Activated naive CD4-positive, alpha-beta T cell treated with anti-CD3 and anti-CD28 coated beads for 36 hours (primary cell): ENCODE measurements around the gene CADM1. TPM values are rescaled to one million over a fixed set of nuclear protein-coding genes. Genes with fewer than 3 reads are reported as not detected.

Source experiments
- CTCF ChIA-PET: fragments of 350-600 bp; sonication (Branson Sonifier 250); formaldehyde crosslinking; loops from one replicate; lab custom pipeline; 2021; ENCODE audit warnings: antibody characterized with exemption; lab: Charles Lee
- DNase-seq: peaks from one replicate; pipeline ENCODE4 v3.0.0-alpha.2; 2020
- H3K27ac Mint-ChIP-seq: one replicate; pipeline ENCODE4 v1.8.0; 2021; ENCODE audit warnings: mild to moderate bottlenecking, mixed read lengths
- H3K27me3 Mint-ChIP-seq: one replicate; pipeline ENCODE4 v1.8.0; 2021; ENCODE audit warnings: low read depth, mixed read lengths
- H3K36me3 Mint-ChIP-seq: one replicate; pipeline ENCODE4 v1.8.0; 2021; ENCODE audit warnings: low read depth, mixed read lengths
- H3K4me1 Mint-ChIP-seq: one replicate; pipeline ENCODE4 v1.8.0; 2021; ENCODE audit warnings: low read depth, mixed read lengths
- H3K4me3 Mint-ChIP-seq: one replicate; pipeline ENCODE4 v1.8.0; 2021; ENCODE audit warnings: mild to moderate bottlenecking, moderate library complexity, mixed read lengths
- H3K9me3 Mint-ChIP-seq: one replicate; pipeline ENCODE4 v1.8.0; 2021; ENCODE audit warnings: mixed read lengths
- intact Hi-C: fragments of 100-400 bp; cut with micrococcal nuclease; formaldehyde crosslinking; loops from one replicate; pipeline ENCODE4 v1.15.1; 2023
- total RNA-seq, 2 experiments: library from RNA; stranded (reverse); gene quantifications; one replicate each; pipeline ENCODE4 v1.2.3, GENCODE V29; 2021

CADM1 gene
- total RNA-seq, 2 experiments from 2014 or later: 0.24 TPM; not detected in 1

DNA sequence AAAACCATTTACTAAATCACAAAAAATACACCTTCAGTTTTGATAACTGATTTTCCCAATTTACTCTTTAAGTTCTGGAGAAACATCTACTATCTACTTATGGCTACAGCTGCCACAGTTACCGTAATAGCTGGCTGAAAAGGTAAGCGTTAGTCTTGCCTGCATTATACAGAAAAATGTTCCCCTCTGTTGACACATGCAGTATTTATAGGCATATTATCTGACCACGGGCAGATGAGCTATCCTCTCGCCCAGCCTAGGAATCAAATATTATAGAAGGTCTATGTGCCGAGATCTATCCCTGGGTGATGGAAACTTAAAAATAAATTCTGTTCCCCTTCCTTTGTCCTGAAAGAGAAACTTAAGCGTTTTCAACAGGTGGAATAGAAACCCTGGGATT is 283.8 kb downstream of the CADM1 start:
- no peaks in the 10 kb centered on the region for H3K36me3 Mint-ChIP-seq
- no peaks in the 10 kb centered on the region for H3K4me1 Mint-ChIP-seq
- no peak overlapping the region for H3K27ac Mint-ChIP-seq
- no peak for DNase-seq
- CTCF ChIA-PET: no interaction called here
- no peaks in the 10 kb centered on the region for H3K9me3 Mint-ChIP-seq
- H3K4me3 Mint-ChIP-seq: no peak overlapping the region
- peaks cover 16% of the 10 kb centered on the region for H3K27me3 Mint-ChIP-seq
- intact Hi-C loops: no loop called here

DNA sequence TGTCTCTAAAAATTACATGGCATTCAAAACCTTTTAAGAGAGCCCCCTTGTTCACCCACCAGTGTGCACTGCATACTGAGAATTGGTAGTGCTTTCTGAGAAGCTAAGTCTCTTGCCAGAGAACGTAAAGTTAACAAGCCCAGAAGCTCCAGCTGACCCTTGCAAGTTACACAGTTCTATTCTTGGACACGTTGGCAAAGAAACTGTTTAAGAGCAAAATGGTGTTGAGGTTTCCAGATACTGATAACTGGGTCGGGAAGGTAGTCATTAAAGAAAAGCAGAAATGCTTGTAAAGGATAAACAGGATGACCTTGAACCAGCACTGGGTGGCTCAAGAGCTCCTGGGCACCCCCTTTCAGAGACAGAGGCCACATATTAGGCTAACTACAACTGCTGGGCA is 284.8 kb downstream of the CADM1 start:
- CTCF ChIA-PET: no interaction called here
- Mint-ChIP-seq H3K36me3 (no peaks in the 10 kb centered on the region), H3K9me3 (no peaks in the 10 kb centered on the region), H3K27ac (no peak overlapping the region), H3K4me1 (no peaks in the 10 kb centered on the region), H3K4me3 (no peak overlapping the region), H3K27me3 (peaks cover 16% of the 10 kb centered on the region)
- DNase-seq: no peak
- intact Hi-C loops: no loop called here

DNA sequence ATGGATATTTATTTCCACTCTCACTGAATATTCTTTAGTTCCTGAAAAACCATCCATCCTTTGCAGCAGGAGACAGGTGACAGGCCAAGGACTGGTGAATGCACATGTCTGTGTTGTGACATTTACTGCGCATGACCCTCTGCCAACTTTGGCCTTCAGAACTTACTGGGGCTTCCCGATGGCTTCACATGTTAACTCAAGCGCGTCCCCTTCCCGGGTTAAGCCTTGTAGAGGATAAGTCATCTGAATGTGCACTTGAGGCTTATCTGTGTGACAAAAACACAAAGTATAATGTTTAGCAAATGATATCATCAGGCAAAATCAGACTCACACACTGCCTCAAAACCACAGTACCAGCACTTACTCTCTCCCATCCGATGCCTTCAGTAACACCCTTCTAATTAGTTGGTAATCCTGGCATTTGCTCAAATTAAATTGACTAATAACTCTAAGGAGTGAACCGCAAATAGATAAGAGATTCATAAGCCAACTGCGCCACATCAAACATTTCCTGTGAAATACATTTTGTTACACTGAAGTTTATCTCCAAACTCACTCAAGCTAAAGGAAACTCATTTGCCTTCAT is 286.4 kb downstream of the CADM1 start:
- Mint-ChIP-seq H3K9me3 (no peaks in the 10 kb centered on the region), H3K27me3 (peaks cover 16% of the 10 kb centered on the region), H3K27ac (no peak overlapping the region), H3K36me3 (no peaks in the 10 kb centered on the region), H3K4me3 (no peak overlapping the region), H3K4me1 (no peaks in the 10 kb centered on the region)
- DNase-seq: no peak
- CTCF ChIA-PET: interaction anchor here (0.7 kb wide), 1 partner anchor 23 kb away, joined by 3 read pairs; no protein-coding TSS in a partner anchor
- intact Hi-C loops: no loop called here

DNA sequence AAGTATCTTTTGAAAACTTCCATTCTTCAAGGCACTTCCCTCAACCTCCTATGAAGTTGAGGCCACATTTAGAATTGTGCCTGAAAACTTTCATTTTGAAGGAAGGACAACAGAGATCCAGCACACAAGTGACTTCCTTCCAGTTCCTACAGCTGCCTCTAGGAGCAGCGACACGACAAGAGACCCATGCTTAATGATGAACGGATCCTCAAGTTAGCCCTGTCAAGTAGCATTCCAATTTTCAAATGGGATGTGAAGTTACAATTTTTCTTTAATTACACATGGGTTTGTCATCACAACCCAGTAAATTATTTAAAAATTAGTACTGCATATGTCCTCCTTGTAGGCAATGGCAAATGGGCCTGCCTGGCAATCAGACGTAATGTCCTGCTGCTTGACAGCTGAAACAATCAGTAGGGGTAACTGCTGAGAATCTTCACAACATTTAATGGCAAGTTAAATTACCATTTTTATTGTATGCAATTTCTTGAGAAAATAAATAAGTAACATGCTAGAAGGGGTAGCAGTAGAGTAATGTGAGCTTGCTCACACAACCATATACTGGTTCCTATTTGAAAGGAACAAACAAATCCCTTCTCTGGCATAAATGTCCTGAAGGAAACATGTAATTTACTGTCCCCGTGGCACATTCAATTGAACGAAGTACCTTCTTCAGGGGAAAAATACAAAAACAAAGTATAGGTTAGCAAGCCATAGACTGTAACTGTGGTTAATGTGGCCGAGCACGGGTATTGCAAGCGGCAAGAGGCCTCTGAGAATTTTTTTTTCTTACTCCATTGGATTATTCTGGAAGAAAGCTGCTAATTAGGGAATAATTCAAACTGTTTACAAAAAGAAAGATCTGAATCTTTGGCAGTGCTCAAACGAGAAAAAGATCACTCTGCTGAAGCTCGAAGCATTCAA is 288.3 kb downstream of the CADM1 start:
- Mint-ChIP-seq H3K27ac (no peak overlapping the region), H3K4me3 (no peak overlapping the region), H3K9me3 (no peaks in the 10 kb centered on the region), H3K4me1 (no peaks in the 10 kb centered on the region), H3K27me3 (peaks cover 16% of the 10 kb centered on the region), H3K36me3 (no peaks in the 10 kb centered on the region)
- DNase-seq: no peak
- CTCF ChIA-PET: no interaction called here
- intact Hi-C loops: no loop called here

DNA sequence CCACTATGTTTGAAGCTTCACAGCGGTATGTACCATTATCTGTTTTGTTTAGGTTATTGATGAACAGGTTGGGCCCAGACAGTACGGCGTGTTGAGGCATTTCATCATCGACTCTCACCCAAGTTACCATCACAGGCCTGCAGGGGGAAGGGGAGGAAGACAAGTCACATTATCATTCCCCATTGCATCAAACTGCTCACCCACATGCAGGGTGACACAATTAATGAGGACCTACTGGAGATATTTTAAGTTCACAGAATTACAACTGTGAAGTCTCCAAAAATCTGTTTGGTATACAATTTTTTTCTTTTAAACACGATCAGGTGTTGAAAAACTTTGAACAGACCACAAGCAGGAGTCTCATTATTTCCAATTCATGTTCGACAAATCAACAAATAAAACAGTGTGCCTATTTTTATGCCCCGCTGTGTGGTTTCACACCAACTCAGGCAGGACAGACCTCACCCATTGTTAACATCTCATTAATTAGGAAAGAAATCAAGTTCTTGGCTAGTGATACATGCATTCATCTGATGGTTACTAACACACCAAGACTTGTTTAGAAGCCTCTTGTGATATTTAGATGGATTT is 289.5 kb downstream of the CADM1 start:
- H3K27ac Mint-ChIP-seq: no peak overlapping the region
- CTCF ChIA-PET: no interaction called here
- no peak for DNase-seq
- peaks cover 16% of the 10 kb centered on the region for H3K27me3 Mint-ChIP-seq
- H3K4me3 Mint-ChIP-seq: no peak overlapping the region
- H3K4me1 Mint-ChIP-seq: no peaks in the 10 kb centered on the region
- intact Hi-C loops: no loop called here
- no peaks in the 10 kb centered on the region for H3K36me3 Mint-ChIP-seq
- no peaks in the 10 kb centered on the region for H3K9me3 Mint-ChIP-seq

DNA sequence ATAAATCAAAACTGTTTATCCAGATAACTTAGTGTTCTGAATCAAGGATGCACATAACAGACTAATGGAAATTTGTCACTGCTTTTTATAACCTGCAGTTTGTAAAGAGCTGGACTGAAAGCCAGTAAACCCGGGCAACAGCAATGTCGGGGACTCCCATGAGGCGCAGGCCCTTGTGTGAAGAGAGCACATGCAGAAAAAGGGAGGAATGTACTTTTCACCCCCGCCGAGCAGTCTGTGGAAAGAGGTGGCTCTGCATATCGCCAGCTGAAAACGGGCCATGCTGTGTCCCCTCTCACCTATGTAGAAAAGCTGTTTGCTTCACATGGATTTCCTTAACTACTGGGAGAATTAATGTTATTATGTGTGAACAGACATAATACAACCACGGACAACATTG is 291.2 kb downstream of the CADM1 start:
- peaks cover 13% of the 10 kb centered on the region for H3K27me3 Mint-ChIP-seq
- no peaks in the 10 kb centered on the region for H3K4me1 Mint-ChIP-seq
- intact Hi-C loops: no loop called here
- CTCF ChIA-PET: no interaction called here
- H3K4me3 Mint-ChIP-seq: no peak overlapping the region
- no peak overlapping the region for H3K27ac Mint-ChIP-seq
- no peaks in the 10 kb centered on the region for H3K36me3 Mint-ChIP-seq
- H3K9me3 Mint-ChIP-seq: no peaks in the 10 kb centered on the region
- DNase-seq: no peak

DNA sequence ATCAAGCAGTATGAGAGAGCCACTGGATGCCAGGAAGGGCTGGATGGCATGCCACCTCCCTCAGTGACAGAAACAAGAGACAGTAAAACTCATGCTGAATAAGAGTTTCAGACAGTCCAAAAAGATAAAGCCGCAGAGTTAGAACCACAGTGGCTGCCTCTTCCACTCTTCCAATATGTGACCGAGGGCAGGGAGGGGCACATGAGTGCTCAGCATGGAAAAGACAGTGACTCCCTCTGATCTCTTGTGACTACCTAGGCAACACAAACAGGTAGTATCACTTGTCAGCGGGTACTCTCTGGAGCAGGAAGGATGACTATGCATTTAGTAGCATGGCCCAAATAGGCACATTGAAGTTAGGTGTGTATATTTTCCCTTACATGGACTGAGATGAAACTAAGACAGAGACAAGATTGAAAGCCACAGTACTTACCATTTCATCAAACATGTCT is 295.4 kb downstream of the CADM1 start:
- CTCF ChIA-PET: no interaction called here
- Mint-ChIP-seq H3K4me1 (no peaks in the 10 kb centered on the region), H3K4me3 (no peak overlapping the region), H3K27ac (no peak overlapping the region), H3K27me3 (peaks cover 2% of the 10 kb centered on the region), H3K9me3 (no peaks in the 10 kb centered on the region), H3K36me3 (no peaks in the 10 kb centered on the region)
- intact Hi-C loops: loop anchor here (1.0 kb wide), 1 partner anchor 39 kb away; no protein-coding TSS in a partner anchor
- no peak for DNase-seq

DNA sequence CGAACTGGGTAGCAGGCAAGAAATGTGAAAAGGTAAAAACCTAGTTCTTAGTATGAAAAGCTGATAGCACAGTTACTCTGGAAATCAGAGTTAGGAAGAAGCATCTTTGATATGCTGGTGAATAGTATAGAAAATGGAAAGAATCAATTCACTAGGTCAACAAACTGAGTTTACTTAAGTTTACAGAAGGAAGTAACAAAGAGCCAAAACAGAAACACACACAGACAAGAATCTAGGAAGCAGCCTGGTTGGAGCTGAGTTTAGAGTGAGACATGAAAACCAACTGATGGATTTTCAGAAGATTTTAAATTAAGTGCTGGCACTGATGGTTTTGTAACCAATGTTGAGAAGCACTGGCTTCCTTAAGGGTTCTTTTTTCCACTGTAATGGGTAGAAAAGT is 296.3 kb downstream of the CADM1 start:
- Mint-ChIP-seq H3K4me1 (no peaks in the 10 kb centered on the region), H3K36me3 (no peaks in the 10 kb centered on the region), H3K4me3 (no peak overlapping the region), H3K27me3 (peaks cover 2% of the 10 kb centered on the region), H3K27ac (no peak overlapping the region), H3K9me3 (no peaks in the 10 kb centered on the region)
- DNase-seq: no peak
- CTCF ChIA-PET: no interaction called here
- intact Hi-C loops: loop anchor here (1.0 kb wide), 1 partner anchor 38 kb away; no protein-coding TSS in a partner anchor

DNA sequence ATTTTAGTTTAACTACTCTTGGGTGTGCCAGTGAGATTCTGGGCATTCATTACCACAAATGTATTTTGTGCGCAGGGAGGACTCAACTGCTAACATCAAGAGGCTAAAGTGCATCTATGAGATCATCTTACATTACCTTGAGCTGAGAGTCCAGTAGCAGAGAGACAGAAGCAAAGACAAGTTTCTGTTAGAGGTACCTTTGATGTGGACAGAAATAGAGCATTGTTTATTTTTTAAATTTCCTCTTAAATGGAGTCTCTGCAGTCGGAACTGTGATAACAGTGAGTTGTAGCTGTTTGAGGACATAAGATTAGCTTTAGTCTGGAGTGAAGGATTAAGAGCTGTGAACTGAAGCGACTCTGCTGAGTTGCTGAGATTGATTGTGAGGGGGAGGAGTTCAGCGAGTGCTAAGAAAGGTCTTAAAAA is 297.0 kb downstream of the CADM1 start:
- H3K27me3 Mint-ChIP-seq: peaks cover 2% of the 10 kb centered on the region
- H3K4me1 Mint-ChIP-seq: no peaks in the 10 kb centered on the region
- no peak overlapping the region for H3K27ac Mint-ChIP-seq
- no peaks in the 10 kb centered on the region for H3K9me3 Mint-ChIP-seq
- CTCF ChIA-PET: interaction anchor here (0.6 kb wide), 1 partner anchor 95 kb away, joined by 3 read pairs; no protein-coding TSS in a partner anchor
- intact Hi-C loops: no loop called here
- H3K4me3 Mint-ChIP-seq: no peak overlapping the region
- no peak for DNase-seq
- no peaks in the 10 kb centered on the region for H3K36me3 Mint-ChIP-seq

DNA sequence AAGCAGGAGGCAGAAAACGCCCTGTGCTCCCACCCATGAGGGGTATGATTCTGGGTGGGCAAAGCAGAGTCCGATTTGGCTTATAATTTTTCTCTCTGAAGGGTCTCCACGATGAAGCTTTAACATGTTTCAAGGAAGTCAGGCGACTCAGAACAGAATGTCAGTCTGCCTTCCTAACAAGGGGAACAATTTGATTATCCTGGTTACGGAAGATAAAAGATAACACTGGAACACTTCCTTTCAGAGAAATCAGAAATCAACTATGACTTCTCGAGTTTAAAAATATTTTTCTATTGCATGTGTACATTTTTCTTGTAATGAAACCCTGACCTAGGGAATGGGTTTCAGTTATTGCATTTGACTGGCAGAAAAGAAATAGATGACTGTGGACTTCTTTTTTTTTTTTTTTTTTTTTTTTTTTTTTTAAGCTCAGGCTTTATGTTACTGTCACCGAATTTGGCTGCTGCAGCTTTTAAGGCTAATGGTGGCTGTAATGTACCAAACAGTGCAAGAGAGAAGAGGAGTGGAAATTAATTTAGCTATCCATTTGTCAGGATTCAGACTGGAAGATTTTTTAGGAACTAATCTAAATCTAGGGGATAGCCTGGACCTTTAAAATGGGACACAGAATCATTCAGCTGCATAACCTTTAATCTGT is 297.7 kb downstream of the CADM1 start:
- H3K4me3 Mint-ChIP-seq: no peak overlapping the region
- H3K27ac Mint-ChIP-seq: no peak overlapping the region
- intact Hi-C loops: no loop called here
- no peaks in the 10 kb centered on the region for H3K9me3 Mint-ChIP-seq
- peaks cover 2% of the 10 kb centered on the region for H3K27me3 Mint-ChIP-seq
- H3K4me1 Mint-ChIP-seq: no peaks in the 10 kb centered on the region
- H3K36me3 Mint-ChIP-seq: no peaks in the 10 kb centered on the region
- CTCF ChIA-PET: no interaction called here
- no peak for DNase-seq

DNA sequence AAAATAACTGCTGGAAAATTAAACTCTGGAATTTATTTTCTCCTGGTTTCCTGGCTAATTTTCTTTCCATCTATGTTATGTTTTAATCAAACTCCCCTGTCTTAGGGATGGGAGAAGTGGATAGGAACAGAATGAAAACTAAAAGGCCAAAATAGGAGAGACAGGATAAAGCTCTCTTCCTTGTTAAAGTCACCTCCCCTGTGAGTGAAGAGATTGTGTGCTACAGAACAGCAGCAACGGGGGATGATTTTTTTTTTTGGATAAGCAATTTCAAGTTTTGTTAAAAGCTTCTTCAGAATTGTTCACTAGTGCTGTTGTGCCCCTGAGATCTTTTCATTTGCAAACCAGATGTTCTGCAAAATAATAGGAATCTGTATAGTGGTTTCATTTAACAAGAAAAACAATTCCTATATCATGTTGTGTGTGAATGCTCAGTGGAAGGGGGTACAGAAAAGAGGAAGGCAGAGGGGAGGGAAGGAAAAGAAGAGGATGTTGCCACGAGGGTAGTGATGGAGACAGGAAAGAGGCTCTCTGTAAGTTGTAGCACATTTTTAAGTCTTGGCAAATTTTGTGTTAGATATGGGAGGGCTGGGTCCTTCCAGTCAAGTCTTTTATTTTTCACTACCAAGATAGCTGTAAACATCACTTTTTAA is 301.2 kb downstream of the CADM1 start:
- intact Hi-C loops: no loop called here
- H3K4me3 Mint-ChIP-seq: no peak overlapping the region
- H3K27ac Mint-ChIP-seq: no peak overlapping the region
- CTCF ChIA-PET: no interaction called here
- no peaks in the 10 kb centered on the region for H3K9me3 Mint-ChIP-seq
- H3K4me1 Mint-ChIP-seq: no peaks in the 10 kb centered on the region
- no peak for DNase-seq
- no peaks in the 10 kb centered on the region for H3K36me3 Mint-ChIP-seq
- peaks cover 2% of the 10 kb centered on the region for H3K27me3 Mint-ChIP-seq

DNA sequence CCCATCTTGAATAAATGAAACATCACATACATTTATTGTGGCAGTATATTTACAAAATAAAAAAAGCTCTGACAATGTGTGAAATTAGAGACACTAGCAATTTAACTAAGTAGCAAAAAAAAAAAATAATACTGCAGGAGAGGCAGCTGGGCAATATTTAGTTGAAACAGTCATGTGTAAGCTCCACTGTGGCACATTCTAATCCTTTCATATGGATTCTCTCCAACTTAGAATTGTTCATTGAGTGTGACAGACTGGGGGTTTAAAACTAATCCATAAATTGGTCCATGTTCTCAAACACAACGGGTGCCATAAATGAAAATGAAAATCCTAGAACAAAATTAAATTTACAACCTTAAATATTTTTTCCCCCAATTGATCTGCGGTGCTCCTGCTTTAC is 302.1 kb downstream of the CADM1 start:
- CTCF ChIA-PET: interaction anchor here (0.9 kb wide), 1 partner anchor 10 kb away, joined by 4 read pairs; no protein-coding TSS in a partner anchor
- Mint-ChIP-seq H3K27me3 (peaks cover 2% of the 10 kb centered on the region), H3K9me3 (no peaks in the 10 kb centered on the region), H3K4me1 (no peaks in the 10 kb centered on the region), H3K4me3 (no peak overlapping the region), H3K27ac (no peak overlapping the region), H3K36me3 (no peaks in the 10 kb centered on the region)
- intact Hi-C loops: no loop called here
- DNase-seq: no peak
